Measurements from ENCODE around the gene IGSF11.

DNA sequence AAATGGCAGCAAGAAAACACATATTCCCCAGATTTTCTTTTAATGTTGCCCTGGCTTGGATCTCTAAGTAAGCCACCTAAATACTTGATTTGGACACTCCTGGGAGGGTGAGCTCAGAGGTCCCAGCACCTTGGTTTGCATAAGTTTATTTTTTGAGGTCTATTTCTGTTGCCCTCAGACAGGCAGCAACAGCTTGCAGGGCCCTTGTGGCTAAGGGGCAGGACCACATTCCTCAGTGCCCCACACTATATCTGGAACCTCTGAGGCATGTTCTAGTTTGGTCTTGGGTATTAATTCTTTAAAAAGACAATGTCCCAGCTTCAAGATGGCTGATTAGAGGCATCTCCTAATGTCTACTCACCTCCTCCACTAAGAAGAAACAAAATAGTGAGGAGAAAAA lies 57.5 kb downstream of the IGSF11 start:
- TF ChIP-seq CBFB (CRISPR knock-in tag; IDR thresholded peaks at IDR 0.05), result no peak
- TF ChIP-seq, protein P1, sequence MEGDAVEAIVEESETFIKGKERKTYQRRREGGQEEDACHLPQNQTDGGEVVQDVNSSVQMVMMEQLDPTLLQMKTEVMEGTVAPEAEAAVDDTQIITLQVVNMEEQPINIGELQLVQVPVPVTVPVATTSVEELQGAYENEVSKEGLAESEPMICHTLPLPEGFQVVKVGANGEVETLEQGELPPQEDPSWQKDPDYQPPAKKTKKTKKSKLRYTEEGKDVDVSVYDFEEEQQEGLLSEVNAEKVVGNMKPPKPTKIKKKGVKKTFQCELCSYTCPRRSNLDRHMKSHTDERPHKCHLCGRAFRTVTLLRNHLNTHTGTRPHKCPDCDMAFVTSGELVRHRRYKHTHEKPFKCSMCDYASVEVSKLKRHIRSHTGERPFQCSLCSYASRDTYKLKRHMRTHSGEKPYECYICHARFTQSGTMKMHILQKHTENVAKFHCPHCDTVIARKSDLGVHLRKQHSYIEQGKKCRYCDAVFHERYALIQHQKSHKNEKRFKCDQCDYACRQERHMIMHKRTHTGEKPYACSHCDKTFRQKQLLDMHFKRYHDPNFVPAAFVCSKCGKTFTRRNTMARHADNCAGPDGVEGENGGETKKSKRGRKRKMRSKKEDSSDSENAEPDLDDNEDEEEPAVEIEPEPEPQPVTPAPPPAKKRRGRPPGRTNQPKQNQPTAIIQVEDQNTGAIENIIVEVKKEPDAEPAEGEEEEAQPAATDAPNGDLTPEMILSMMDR (IDR thresholded peaks at IDR 0.05 in 2 of 3, conservative IDR thresholded peaks at IDR 0.05 in 1 of 3; ENCODE audit: insufficient read depth in 2 of 3, low read depth in 1 of 3, low read length in 3 of 3), result no peak
- TF ChIP-seq EZH2 (IDR thresholded peaks at IDR 0.05; ENCODE audit: borderline replicate concordance, low read depth, low read length), result no peak
